Mesendoderm (in vitro differentiated cells): ENCODE results near the gene ADIPOR1.
"Not testable (repeated sequence)": the region's sequence is repeated elsewhere in the genome, so short reads cannot be mapped to it uniquely, and the experiment has no call there.

Experiments
- DNase-seq: peaks from one replicate; pipeline ENCODE4 v3.0.0; 2013
- H2AK5ac ChIP-seq: 2 replicates; pipeline ENCODE4 v1.6.1; 2013; ENCODE audit warnings: low read length, inconsistent platforms
- H2BK120ac ChIP-seq: 2 replicates; pipeline ENCODE4 v1.6.1; 2013; ENCODE audit warnings: low read depth, mild to moderate bottlenecking, low read length, moderate library complexity, mixed read lengths
- H2BK15ac ChIP-seq: replicated peaks from 2 replicates; pipeline ENCODE4 v1.6.1; 2013; ENCODE audit warnings: low read depth, mild to moderate bottlenecking, moderate library complexity
- H2BK5ac ChIP-seq: 2 replicates; pipeline ENCODE4 v1.6.1; 2013; ENCODE audit warnings: low read length, inconsistent platforms
- H3K18ac ChIP-seq: 2 replicates; pipeline ENCODE4 v1.6.1; 2013; ENCODE audit warnings: mild to moderate bottlenecking, low read length, mixed read lengths
- H3K23ac ChIP-seq: one replicate; pipeline ENCODE4 v1.6.1; 2013; ENCODE audit warnings: low read length
- H3K27ac ChIP-seq: 2 replicates; pipeline ENCODE4 v1.5.1; 2013; ENCODE audit warnings: low read depth, mild to moderate bottlenecking, inconsistent platforms, low read length, moderate library complexity
- H3K27me3 ChIP-seq: 2 replicates; pipeline ENCODE4 v1.6.1; 2013; ENCODE audit warnings: low read length, control low read depth, mild to moderate bottlenecking, inconsistent platforms; ENCODE audit not compliant: insufficient read depth, poor library complexity
- H3K36me3 ChIP-seq: 2 replicates; pipeline ENCODE4 v1.6.1; 2013; ENCODE audit warnings: low read length, inconsistent platforms; ENCODE audit not compliant: control insufficient read depth, insufficient read depth
- H3K4ac ChIP-seq: one replicate; pipeline ENCODE4 v1.6.1; 2013; ENCODE audit warnings: low read depth, mild to moderate bottlenecking, low read length, moderate library complexity
- H3K4me1 ChIP-seq: 2 replicates; pipeline ENCODE4 v1.6.1; 2013; ENCODE audit warnings: low read depth, low read length, inconsistent platforms; ENCODE audit not compliant: control insufficient read depth
- H3K4me2 ChIP-seq: 2 replicates; pipeline ENCODE4 v1.6.1; 2013; ENCODE audit warnings: low read length
- H3K4me3 ChIP-seq: 2 replicates; pipeline ENCODE4 v1.5.1; 2013; ENCODE audit warnings: mild to moderate bottlenecking, low read length
- H3K56ac ChIP-seq: one replicate; pipeline ENCODE4 v1.6.1; 2013; ENCODE audit warnings: low read length
- H3K79me1 ChIP-seq: 2 replicates; pipeline ENCODE4 v1.6.1; 2013; ENCODE audit warnings: low read length, inconsistent platforms
- H3K79me2 ChIP-seq: 2 replicates; pipeline ENCODE4 v1.6.1; 2013; ENCODE audit warnings: mild to moderate bottlenecking, low read length; ENCODE audit not compliant: control insufficient read depth, insufficient read depth
- H3K9ac ChIP-seq: 2 replicates; pipeline ENCODE4 v1.6.1; 2013; ENCODE audit warnings: low read length, inconsistent platforms
- H4K5ac ChIP-seq: one replicate; pipeline ENCODE4 v1.6.1; 2013; ENCODE audit warnings: low read length
- H4K8ac ChIP-seq: one replicate; pipeline ENCODE4 v1.6.1; 2013; ENCODE audit warnings: low read depth, mild to moderate bottlenecking, control low read depth, low read length, moderate library complexity
- WGBS: extraction: QIAGEN DNeasy Blood & Tissue Kit; methylation state at CpG from one replicate; pipeline ENCODE4 v1.1.7; 2013; ENCODE audit warnings: low lambda C conversion rate, missing lambda C conversion rate; ENCODE audit not compliant: insufficient coverage; ENCODE audit errors: extremely low coverage; 5-methylcytosine and 5-hydroxymethylcytosine counted together

The ADIPOR1 gene

GRCh38 chr1:202987922-202988583 is 29.9 kb upstream of the ADIPOR1 start:
- WGBS = no CpG with 5 or more reads among the region's 5 CpGs
- Histone ChIP-seq H3K27ac (no peak overlapping the region), H3K9ac (no peak overlapping the region), H2AK5ac (no peak overlapping the region), H3K56ac (no peak overlapping the region), H3K79me2 (no peaks in the 10 kb centered on the region), H2BK5ac (no peak overlapping the region), H4K5ac (no peak overlapping the region), H2BK120ac (no peak overlapping the region), H3K79me1 (no peaks in the 10 kb centered on the region), H4K8ac (no peak overlapping the region), H3K27me3 (no peaks in the 10 kb centered on the region), H3K23ac (no peak overlapping the region), H3K18ac (no peak overlapping the region), H3K4me2 (no peak overlapping the region), H3K4me1 (no peaks in the 10 kb centered on the region), H2BK15ac (no peak overlapping the region), H3K4ac (no peak overlapping the region), H3K4me3 (no peak overlapping the region), H3K36me3 (no peaks in the 10 kb centered on the region)
- DNase-seq = no peak

- Histone ChIP-seq H3K79me1 (no peaks in the 10 kb centered on the region), H3K9ac (no peak overlapping the region)
Observed at GRCh38 chr1:202987255-202987654, 29.1 kb upstream of the ADIPOR1 start.

GRCh38 chr1:202986120-202986519 is 28.0 kb upstream of the ADIPOR1 start:
- not testable (repeated sequence) for H3K79me1 ChIP-seq, H2BK5ac ChIP-seq, DNase-seq, H3K36me3 ChIP-seq, H2BK120ac ChIP-seq, H3K4me1 ChIP-seq, H3K23ac ChIP-seq, H3K79me2 ChIP-seq, H3K4me2 ChIP-seq, H3K18ac ChIP-seq, H2BK15ac ChIP-seq, H4K8ac ChIP-seq, H3K27ac ChIP-seq, H4K5ac ChIP-seq, H3K56ac ChIP-seq, H3K27me3 ChIP-seq, H3K9ac ChIP-seq, H3K4ac ChIP-seq, H3K4me3 ChIP-seq, H2AK5ac ChIP-seq
- no CpG with 5 or more reads among the region's 9 CpGs for WGBS

More at GRCh38 chr1:202987255-202987654, 29.1 kb upstream of the ADIPOR1 start:
- H3K4me1 ChIP-seq = no peaks in the 10 kb centered on the region
- H3K4me2 ChIP-seq = no peak overlapping the region
- no peaks in the 10 kb centered on the region for H3K36me3 ChIP-seq
- H3K79me2 ChIP-seq = no peaks in the 10 kb centered on the region
- H2BK15ac ChIP-seq = no peak overlapping the region
- H3K23ac ChIP-seq = no peak overlapping the region
- no peak for DNase-seq
- no peak overlapping the region for H2AK5ac ChIP-seq
- no peak overlapping the region for H4K5ac ChIP-seq
- no CpG with 5 or more reads among the region's 7 CpGs for whole genome bisulfite sequencing
- H3K27me3 ChIP-seq = no peaks in the 10 kb centered on the region
- H4K8ac ChIP-seq = no peak overlapping the region
- H3K4ac ChIP-seq = no peak overlapping the region
- no peak overlapping the region for H2BK5ac ChIP-seq
- no peak overlapping the region for H3K18ac ChIP-seq
- no peak overlapping the region for H3K4me3 ChIP-seq
- no peak overlapping the region for H2BK120ac ChIP-seq
- H3K56ac ChIP-seq = no peak overlapping the region
- no peak overlapping the region for H3K27ac ChIP-seq

GRCh38 chr1:202982715-202983430 is 24.8 kb upstream of the ADIPOR1 start:
- WGBS = no CpG with 5 or more reads among the region's 3 CpGs
- no peak overlapping the region for H2BK5ac ChIP-seq
- no peak for DNase-seq

GRCh38 chr1:202981939-202982338 is 23.8 kb upstream of the ADIPOR1 start:
- no peak overlapping the region for H3K4me2 ChIP-seq
- no peak overlapping the region for H2BK15ac ChIP-seq
- no peak overlapping the region for H4K5ac ChIP-seq
- no peak overlapping the region for H2AK5ac ChIP-seq
- no peak overlapping the region for H3K9ac ChIP-seq
- no peak overlapping the region for H3K56ac ChIP-seq
- no peaks in the 10 kb centered on the region for H3K79me2 ChIP-seq
- no peak overlapping the region for H4K8ac ChIP-seq
- H3K36me3 ChIP-seq = no peaks in the 10 kb centered on the region
- H2BK120ac ChIP-seq = no peak overlapping the region
- no peaks in the 10 kb centered on the region for H3K27me3 ChIP-seq
- no peak overlapping the region for H2BK5ac ChIP-seq
- H3K27ac ChIP-seq = no peak overlapping the region
- no peak overlapping the region for H3K4me3 ChIP-seq
- H3K18ac ChIP-seq = no peak overlapping the region
- H3K4me1 ChIP-seq = no peaks in the 10 kb centered on the region
- H3K79me1 ChIP-seq = no peaks in the 10 kb centered on the region
- no peak overlapping the region for H3K23ac ChIP-seq
- DNase-seq = no peak
- no CpG with 5 or more reads among the region's 2 CpGs for WGBS
- no peak overlapping the region for H3K4ac ChIP-seq

More at GRCh38 chr1:202982715-202983430, 24.8 kb upstream of the ADIPOR1 start:
- H3K79me2 ChIP-seq = no peaks in the 10 kb centered on the region
- H3K4me2 ChIP-seq = no peak overlapping the region
- H2AK5ac ChIP-seq = no peak overlapping the region
- H3K23ac ChIP-seq = no peak overlapping the region
- H3K4me3 ChIP-seq = no peak overlapping the region
- no peaks in the 10 kb centered on the region for H3K79me1 ChIP-seq
- H3K27me3 ChIP-seq = no peaks in the 10 kb centered on the region
- H3K56ac ChIP-seq = no peak overlapping the region
- H3K4me1 ChIP-seq = no peaks in the 10 kb centered on the region
- no peak overlapping the region for H2BK15ac ChIP-seq
- H2BK120ac ChIP-seq = no peak overlapping the region
- no peak overlapping the region for H3K4ac ChIP-seq
- H3K36me3 ChIP-seq = no peaks in the 10 kb centered on the region
- H4K8ac ChIP-seq = no peak overlapping the region
- no peak overlapping the region for H3K9ac ChIP-seq
- H3K18ac ChIP-seq = no peak overlapping the region
- H4K5ac ChIP-seq = no peak overlapping the region
- H3K27ac ChIP-seq = no peak overlapping the region
